Fibroblast of mammary gland (primary cell): ENCODE results near the gene TICAM2.

Experiments
- DNase-seq: peaks from one replicate; pipeline ENCODE4 v3.0.0-alpha.2; 2010; ENCODE audit warnings: low read depth
- H3K4me3 ChIP-seq: 2 replicates; pipeline ENCODE4 v1.5.1; 2011; ENCODE audit warnings: low read depth, mild to moderate bottlenecking, low read length, moderate library complexity; ENCODE audit not compliant: control insufficient read depth
- TF ChIP-seq, protein P1 (sequence below): conservative IDR thresholded peaks from 2 replicates; pipeline ENCODE4 v1.5.1; 2011; ENCODE audit warnings: low read depth, low read length, inconsistent platforms; ENCODE audit not compliant: control insufficient read depth, insufficient read depth

Gene TICAM2

GRCh38 chr5:115607935-115608334 is 5.7 kb upstream of the TICAM2 start:
- DNase-seq = no peak
- no peak overlapping the region for H3K4me3 ChIP-seq
- TF ChIP-seq, protein P1, sequence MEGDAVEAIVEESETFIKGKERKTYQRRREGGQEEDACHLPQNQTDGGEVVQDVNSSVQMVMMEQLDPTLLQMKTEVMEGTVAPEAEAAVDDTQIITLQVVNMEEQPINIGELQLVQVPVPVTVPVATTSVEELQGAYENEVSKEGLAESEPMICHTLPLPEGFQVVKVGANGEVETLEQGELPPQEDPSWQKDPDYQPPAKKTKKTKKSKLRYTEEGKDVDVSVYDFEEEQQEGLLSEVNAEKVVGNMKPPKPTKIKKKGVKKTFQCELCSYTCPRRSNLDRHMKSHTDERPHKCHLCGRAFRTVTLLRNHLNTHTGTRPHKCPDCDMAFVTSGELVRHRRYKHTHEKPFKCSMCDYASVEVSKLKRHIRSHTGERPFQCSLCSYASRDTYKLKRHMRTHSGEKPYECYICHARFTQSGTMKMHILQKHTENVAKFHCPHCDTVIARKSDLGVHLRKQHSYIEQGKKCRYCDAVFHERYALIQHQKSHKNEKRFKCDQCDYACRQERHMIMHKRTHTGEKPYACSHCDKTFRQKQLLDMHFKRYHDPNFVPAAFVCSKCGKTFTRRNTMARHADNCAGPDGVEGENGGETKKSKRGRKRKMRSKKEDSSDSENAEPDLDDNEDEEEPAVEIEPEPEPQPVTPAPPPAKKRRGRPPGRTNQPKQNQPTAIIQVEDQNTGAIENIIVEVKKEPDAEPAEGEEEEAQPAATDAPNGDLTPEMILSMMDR = no peak

DNA sequence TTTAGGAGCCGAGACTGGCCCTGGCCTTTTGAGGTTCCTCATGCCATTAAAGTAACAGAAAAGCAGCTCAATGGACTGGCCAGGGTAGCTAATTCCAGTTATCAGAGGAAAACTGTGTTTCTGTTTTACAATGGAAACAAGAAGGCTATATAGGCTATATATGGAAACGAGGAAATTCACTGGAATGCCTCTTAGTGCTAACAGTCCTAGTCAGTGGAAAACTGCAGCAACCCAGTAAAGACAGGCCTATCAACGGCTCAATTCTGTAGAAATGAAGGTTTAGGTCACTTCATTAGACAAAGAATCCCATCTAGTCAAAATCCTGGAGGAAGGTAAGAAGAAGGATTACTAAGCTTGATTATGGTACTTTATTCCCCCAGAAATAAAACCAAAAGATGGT is 3.2 kb upstream of the TICAM2 start:
- no peak for DNase-seq
- TF ChIP-seq, protein P1 = no peak
- H3K4me3 ChIP-seq = no peak overlapping the region

GRCh38 chr5:115602591-115603125 is 379 bp upstream of the TICAM2 start:
- TF ChIP-seq, protein P1 = no peak
- DNase-seq = no peak
- H3K4me3 ChIP-seq = peak overlapping the region; percentile 82

- H3K4me3 ChIP-seq = peak overlapping the region; percentile 82
- TF ChIP-seq, protein P1 = no peak
- peak; percentile 69 for DNase-seq
These were observed 1.5 kb downstream of the TICAM2 start for GRCh38 chr5:115600766-115601165.

DNA sequence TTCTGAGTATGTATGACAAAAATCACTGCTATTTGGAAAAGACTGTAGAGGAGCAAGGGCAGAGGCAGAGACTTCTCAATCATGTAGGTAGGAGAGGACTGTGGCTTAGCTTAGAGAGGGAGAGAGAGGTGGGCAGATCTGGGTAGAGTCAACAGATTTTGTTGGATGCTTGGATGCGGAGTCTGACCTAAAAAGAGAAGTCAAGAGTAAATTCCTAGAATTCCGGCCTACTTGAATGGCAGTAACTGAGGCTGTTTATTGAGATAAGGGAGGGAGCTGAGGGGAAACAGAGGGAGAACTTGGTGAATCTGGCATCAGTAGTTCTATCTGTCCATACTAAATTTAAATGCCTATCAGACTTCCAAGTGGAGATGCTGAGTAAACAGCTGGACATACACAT is 2.4 kb downstream of the TICAM2 start:
- TF ChIP-seq, protein P1 = no peak
- no peak overlapping the region for H3K4me3 ChIP-seq

DNA sequence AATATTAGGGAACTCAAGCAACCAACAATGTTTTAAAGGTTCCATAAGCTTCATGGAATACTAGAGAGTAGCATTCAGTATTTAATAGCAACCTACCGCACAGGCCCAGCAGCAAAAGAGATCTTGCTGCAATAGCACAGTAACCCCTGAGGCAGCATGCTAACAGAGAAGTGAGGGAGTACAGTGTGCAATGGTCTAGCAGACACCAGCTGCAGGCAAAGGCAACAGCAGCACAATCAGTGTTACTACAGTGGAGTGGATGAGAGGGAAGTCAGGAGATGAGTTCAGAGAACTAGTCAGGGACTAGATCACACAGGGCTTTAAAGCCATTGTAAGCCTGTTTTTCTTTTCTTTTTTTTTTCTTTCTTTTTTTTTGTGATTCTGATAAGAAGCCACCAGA is 2.8 kb downstream of the TICAM2 start:
- no peak overlapping the region for H3K4me3 ChIP-seq

More for the DNA sequence above, 2.4 kb downstream of the TICAM2 start:
- DNase-seq = no peak

More for the DNA sequence above, 2.8 kb downstream of the TICAM2 start:
- peak; percentile 47 for DNase-seq
- TF ChIP-seq, protein P1 = no peak
